ENCODE data around the gene TDRD7.

Gene TDRD7

DNA sequence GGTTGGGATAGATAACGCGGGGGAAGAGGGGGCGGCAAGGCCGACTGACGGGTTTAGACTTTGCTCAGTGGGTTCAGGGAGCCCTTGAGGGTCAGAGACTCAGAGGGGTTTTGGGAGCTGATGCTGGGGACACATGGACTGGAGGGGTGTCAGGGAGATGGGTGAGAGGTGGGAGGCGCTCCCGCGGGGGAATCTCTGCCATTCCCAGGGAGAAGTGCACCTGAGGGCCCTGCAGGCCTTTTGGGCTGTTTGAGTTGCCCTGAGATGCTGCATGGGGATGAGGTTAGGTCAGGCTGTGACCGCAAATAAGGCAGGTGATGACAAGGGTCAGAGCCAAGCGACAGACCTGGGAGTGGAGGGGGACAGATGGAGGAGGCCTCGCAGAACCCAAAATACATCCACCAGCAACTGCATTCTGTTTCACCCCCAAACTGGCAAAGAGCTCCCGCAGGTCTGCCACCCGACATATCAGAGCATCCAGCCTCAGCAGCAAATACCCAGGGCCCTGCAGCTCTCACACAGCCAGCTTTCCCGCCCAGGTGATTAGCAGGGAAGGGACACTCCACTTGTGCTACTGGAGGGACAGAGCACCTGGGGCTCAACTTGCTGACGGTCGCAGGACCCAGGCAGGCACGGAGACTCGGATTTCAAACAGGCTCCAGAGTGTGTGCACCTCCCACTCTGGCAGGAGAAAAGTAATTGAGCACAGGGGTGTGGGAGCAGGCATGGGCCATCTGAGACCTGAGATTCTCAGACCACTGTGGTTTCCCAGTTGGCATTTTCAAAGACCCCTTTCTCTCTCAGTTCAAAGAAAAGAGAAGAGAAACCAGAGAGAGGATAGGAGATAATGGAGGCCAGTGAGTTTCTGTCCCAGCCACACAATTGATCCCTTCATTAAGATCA lies 116.0 kb downstream of the TDRD7 start:
- no peak for DNase-seq (ENCODE audit: low read depth in 2 of 2)

DNA sequence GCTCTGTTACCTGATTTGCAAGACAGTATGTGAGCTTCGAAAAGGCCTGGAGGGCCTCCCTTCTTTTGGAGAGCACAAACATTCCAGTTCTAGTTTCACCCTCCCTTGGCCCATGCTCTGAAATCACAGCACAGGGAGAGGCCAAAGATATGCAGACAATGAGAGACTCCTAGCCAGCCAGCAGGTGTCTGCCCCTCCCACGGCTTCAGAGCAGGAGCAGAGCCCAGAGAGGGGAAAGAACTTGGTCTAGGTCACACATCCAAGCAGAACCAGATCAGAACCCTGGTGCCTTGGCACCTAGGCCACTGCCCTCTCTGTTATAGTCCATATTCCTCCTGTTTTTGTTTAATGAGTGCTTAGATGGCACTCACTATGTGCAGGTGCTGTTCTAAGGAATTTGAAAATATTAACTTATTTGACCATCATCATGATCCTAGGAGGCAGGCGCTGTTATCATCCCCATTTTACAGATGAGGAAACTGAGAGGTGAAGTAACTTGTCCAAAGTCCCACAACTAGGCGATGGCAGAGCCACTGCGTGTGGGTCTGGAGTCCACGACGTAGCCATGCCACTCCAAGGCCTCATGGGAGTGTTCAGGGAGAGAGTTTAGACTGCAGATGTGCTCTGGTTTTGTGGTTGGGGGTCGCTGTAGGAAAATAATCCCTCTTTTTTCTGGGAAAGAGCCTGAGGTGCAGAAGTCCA lies 116.8 kb downstream of the TDRD7 start:
- no peak for DNase-seq (ENCODE audit: low read depth in 2 of 2)

DNA sequence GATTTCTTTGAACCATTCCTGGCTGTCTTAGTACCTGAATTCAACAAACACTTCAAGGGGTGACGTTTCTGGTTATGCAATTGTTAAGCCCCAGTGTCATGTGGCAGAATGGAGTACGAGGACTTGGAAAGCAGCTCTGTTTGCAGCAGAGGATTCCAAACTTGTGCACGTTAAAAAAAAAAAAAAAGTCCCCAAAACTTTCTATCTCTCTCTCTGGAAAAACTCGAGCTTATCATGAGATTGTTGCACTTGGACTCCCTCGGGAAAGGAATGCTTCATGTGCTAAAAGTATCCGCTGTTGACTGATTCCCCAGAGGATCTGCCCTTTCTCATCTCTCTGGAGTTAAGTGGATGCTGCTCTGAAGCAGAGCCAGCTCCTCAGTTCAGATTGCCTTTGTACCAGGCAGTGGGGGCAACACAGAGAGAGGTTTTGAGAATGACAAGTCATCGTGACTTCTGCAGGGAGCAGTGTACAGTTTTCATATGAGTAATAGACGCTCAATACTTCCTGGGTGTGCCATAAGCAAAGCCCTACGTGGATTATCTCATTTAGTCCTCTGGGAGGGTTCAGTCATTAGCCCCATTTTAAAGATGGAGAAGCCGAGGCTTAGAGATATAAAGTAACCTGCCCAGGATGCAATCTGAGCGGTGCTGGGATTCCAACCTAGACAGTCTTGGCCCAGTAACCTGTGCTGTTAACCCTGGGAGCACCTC lies 117.6 kb downstream of the TDRD7 start:
- no peak for DNase-seq (ENCODE audit: low read depth in 2 of 2)

DNA sequence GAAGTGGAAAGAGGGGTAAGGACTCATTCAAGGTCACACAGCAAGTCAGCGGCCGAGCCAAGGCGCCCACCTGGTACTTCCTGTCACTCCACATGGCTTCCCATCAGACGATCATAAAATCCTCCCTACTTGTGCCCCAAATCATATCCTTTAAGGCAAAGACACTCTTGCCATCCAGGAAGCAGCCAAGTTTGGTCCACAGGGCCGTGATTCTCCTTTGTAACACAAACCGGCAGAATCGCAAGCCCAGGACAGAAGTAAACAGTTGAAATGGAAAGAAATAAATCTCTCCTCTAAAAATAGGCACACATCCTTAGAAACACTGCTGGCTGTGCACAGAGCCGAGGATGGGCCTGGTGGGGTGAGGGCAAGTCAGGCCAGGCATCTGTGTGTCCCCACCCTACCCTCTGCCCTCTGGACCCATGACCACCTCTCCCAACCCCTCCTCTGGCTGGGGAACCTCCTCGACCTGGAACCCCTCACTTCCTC lies 120.0 kb downstream of the TDRD7 start:
- no peak for DNase-seq (ENCODE audit: low read depth in 2 of 2)

DNA sequence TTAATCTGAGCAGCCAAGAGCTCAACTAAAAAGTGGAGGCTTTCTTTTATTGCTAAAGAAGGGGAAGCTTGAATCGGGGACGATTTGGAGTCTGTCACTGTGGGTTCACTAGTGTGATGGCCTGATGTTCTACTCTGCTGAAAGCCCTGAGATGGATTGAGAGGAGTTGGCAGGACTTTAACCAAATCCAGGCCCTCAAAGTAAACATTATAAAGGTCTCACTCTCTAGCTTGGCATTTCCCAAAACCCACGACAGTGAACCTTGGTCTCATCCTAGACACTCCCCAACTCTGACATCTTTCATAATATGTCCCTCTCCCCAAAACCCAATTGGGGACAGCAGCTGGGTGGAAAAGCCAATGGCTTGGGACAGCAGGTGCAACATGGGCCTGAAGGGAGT lies 122.3 kb downstream of the TDRD7 start:
- no peak for DNase-seq (ENCODE audit: low read depth in 2 of 2)

DNA sequence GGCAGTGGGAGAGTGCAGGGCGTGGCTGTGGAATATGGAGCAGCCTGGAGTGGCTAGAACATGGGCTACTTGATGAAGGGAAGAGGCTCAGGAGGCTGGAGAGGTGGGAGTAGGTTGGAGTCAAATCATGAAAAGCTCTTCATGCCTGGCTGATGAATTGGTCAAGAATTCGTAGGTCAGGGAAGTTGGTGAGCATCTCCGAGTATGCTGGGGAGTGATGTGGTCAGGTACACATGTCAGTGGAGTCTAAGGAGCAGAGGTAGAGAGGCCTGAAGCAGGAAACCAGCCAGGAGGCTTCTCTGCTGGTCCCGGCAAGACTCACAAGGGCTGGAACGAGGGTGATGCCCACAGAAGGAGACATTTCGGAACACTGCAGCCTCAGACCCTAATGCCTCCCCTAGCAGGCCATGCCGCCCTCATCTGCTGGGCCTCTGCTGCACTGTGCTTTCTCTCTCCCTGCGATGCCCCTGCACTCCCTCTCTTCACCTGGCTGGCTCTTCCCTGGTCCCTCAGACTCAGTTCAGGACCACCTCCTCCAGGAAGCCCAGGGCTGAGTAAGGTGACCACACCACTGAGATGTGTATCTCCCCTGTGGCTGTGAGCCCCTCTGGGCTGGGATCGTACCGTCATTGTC lies 123.2 kb downstream of the TDRD7 start:
- no peak for DNase-seq (ENCODE audit: low read depth in 2 of 2)

DNA sequence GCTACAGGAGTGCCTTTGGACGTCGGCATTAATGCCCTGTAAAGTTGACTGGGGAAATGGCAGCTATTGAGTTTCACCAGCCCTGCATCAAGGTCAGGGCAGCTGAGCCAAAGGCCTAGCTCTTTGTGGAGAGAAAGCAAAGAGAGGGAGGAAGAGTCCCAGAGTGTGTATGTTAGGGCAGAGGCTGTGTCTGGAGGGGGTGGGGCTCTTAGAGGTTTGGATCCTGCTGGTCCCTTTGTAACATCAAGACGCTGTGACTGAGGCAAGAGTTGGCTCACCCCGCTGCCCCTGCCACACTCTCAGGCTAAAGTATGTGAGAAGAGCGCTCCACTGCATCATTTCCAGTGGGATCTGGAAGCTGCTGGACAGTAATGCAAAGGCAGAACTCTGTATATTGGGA lies 123.9 kb downstream of the TDRD7 start:
- DNase-seq (ENCODE audit: low read depth in 2 of 2), result no peak

DNA sequence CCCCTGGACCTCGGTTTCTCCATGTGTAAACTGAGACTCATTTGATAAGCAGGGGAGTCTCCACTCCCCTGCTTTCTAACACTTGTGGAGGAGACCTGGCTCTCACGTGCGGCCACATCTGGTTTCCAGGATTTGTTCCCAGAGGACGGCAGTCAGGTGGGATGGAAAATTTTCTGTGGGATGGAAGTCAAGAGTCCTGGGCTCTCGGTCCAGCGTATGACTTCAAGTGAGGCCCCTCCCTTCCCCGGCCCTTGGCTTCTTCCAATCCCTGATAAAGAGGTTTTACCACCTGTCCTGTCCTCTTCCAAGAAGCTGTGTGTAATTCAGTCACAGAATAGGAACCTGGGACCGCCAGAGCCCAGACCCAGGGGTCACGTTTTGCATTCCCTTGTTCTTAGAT lies 124.6 kb downstream of the TDRD7 start:
- DNase-seq (ENCODE audit: low read depth in 2 of 2), result no peak

DNA sequence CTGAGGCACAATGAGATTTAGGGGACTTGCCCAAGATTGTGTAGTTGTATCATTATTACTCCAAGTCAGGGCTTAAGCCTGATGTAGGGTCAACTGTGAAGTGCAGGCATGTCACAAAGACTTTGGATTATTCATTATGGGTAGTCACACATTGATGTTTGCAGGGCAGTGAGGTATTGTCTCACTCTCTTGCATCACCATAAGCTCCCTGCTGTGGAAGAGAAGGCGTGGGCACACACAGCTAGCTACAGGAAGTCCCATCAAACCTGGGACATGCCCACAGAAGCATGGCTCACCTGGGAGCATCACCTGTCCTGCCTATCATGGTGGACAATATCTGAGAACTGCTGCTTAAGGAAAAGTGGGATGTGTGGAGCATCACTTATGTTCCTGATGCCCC lies 131.7 kb downstream of the TDRD7 start:
- DNase-seq (ENCODE audit: low read depth in 2 of 2), result no peak

DNA sequence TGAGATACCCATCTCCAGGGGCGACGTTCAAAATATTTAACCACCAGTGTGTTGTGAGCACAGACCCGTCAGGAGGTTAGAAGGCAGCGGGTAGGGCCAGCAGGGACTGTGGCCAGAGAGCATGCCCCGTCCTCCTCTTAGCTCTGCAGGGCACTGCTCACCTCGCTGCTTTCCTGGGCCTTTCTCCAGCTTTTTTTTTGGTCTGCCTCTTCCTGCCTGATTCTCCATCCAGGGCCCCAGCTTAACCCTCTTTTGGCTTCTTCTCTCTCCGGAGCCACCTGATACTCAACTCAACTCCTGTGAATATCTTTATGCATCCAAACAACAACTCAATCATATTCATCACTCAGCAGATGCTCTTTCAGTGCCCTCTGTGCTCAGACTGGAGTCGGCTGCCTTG lies 133.6 kb downstream of the TDRD7 start:
- no peak for DNase-seq (ENCODE audit: low read depth in 2 of 2)

Data from stimulated activated CD8-positive, alpha-beta memory T cell treated with anti-CD3 and anti-CD28 coated beads, Interleukin-2, amount 100 ng/mL, for 1 hour (primary cell).